HG02870 (cell line): ENCODE data around the gene NDST1.

Experiments used
- ATAC-seq: cut with Tn5 transposase; IDR thresholded peaks from one replicate; pipeline ENCODE4 v1.9.1; 2021; ENCODE audit warnings: mild to moderate bottlenecking, moderate library complexity; ENCODE audit not compliant: unreplicated experiment

Gene NDST1

DNA sequence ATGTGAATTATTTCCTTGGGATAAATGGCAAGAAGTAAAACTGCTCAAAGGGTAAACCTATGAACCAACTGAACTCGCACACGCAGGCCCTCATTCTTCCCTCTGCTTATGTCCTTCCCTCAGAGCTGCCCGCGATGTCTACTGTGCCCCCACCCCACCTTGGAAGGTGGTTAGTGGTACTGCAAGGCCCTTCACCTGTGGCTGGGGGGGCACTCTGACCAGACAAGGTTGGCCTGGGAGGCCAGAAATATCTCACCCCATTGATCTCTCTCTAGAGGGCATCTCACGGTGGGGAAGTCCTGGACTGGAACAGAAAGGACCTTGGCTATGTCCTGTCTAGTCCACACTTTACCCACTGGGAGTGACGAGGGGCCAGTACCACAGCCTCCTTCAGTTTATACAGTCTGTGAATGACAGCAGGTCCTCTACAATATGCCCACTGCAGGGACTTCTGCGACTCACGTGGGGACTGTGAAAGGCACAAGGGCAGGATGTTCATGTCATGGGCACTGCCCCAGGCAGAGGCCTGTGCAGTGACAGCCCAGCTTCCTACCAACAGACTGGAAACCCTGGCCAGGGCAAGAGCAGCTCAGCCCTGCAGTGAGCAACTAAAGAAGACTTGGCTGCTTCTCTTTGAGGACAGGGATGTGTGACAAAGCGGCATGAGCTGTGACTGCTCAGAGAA, 75.8 kb downstream of the NDST1 start:
- ATAC-seq, result no peak

- ATAC-seq, result no peak
These were observed 76.8 kb downstream of the NDST1 start for GRCh38 chr5:150584556-150585335.

DNA sequence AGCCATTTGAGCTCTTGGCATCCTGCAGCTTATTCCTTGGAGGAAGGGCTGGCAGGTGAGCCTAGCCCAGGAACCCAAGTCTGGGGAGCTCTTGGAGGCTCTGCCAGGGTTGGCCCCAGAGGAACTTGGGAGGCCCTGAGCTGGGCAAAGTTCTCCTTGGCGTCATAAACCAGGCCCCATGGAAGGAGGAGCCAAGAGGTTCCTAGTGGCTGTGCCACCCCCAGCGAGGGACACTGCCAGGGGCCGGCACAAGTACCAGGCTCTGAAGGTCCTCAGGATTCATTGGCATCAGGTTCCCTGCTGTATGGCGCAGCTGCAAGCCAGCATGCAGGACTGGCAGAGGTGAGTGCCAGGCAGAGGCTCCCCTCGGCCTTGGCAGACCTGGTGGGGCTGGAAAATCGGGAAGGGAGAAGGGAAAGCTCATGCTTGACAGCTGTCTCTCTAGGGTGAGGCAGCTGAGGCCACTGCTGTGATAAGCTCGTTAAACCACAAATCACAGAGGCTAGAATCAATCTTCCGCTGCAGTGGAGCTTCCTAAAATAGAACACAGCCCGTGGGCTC, 77.9 kb downstream of the NDST1 start:
- no peak for ATAC-seq

DNA sequence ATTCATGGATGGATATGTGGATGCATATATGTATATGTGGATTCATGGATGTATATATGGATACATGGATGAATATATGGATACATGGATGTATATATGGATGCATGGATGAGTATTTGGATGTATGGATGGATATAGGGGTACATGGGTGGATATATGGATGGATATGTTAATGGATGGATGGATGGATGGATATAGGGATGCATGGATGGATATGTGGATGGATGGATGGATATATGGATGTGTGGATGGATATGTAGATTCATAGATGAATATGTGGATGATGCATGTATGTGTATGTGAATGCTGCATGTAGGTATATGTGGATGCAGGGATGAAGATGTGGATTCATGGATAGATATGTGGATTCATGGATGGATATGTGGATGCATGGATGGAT, 79.1 kb downstream of the NDST1 start:
- ATAC-seq, result no peak

DNA sequence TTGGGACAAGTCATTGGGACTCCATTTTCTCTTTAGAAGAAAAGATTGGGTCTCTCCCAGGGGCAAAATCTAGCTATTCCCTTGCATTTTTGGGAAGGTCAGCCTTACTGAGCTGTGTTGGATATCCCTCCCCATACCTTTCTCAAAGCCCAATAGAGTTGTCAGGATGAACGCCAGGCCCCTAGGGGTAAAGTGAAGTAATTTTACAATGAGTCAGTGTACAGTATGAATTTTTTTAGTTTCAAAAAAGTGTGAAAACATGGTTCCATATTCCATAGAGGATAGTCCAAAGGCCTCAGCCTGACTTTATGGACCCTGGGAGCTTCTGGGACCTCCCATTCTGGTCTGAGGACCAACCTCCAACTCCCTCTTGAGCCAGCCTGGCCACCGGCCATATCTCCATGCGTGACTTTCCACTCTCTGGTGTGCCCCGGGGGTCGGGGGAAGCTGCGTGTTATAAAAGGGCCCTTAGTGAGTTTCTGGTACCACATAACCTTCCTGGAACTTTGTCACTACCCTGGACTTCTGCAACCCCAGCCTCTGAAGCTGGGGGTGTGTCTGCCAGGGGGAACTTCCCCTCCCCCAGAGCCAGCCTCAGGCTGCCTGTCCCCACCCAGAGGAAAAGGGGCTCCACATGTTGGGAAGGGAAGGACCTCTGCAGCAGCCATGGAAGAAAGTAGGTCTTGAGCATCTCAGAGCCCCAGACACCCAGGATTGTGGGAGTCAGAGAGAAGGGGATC, 80.1 kb downstream of the NDST1 start:
- ATAC-seq, result no peak

DNA sequence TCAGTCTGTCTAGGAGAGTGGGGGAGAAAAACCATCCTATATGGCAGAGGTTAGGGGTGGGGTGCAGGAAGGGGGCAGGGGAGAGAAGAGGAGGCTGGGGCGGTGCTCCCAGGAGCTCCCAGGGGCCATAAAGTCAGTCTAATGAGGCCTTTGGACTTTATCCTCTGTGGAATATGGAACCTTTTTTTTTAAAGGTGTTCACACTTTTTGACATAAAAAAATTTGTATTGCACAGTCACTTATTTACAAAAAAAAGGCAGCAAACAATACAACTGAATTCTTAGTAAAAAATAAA, 80.6 kb downstream of the NDST1 start:
- ATAC-seq, result no peak

GRCh38 chr5:150589862-150590601, 82.1 kb downstream of the NDST1 start:
- peak; percentile 57 for ATAC-seq

- no peak for ATAC-seq
These were observed 83.2 kb downstream of the NDST1 start for GRCh38 chr5:150590979-150591695.

- ATAC-seq, result no peak
These were observed 85.7 kb downstream of the NDST1 start for GRCh38 chr5:150593593-150593992.

DNA sequence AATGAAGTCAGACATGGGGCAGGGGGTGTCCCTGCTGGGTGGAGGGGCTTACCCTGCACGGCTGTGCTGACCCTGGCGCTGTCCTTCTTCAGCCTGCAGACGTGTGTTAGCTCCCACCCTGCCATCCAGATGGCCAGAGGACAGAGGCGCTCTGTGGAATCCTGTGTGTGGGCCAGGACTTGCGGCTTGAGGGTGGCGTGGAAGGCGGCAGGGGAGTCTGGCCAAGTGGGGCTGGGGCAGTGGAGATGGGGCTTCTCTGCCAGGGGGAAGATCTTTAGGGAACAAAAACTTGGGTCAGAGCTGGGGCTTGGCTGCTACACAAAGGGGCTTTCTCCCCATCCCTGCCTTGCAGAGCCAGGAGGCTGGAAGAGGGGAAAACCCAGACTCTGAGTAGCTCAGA, 86.1 kb downstream of the NDST1 start:
- ATAC-seq, result no peak

DNA sequence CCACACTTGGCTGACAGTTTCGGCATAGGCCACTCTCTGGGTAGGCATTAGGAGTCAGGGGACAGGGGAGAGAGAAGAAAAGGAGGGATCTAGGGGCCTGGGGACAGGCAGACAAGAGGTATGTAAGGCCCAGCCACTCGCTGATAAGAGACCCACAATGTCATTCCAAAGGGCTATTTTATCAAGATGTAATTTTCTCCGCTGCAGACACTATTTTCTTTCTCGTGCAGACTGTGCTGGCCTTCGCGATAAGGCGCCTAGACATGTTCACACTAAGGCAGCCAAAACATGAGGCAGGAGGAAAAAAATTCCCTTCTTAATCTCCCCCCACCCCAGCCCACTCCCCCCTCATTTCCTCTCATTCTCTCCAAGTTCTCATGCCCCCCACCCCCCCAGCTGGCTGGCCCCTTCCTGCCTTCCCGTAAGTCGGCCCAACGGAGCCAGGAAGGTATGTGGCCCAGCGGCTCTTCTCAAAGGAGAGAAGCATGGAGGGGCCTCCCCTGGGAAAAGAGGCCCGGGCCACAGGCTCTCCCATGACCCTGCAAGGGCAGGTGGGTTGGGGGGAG, 87.6 kb downstream of the NDST1 start:
- ATAC-seq, result no peak

DNA sequence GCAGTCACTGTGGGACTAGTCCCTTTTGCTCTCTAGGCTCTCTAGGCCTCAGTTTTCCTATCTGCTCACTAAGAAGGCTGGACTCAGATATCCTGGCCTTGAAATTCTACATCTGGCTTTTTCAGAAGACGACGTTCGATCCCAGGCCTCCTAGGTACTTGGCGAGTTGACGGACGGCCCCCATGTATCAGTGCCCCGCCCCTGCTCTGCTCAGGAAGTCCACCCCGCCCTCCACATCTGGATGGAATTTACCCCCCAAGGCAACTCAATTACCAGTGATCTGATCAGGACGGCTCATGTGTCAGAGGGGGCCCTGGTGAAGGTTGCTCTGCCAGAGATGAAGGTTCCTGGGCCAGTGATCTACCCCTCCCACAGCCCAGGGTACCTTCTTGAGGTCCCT, 88.4 kb downstream of the NDST1 start:
- no peak for ATAC-seq

DNA sequence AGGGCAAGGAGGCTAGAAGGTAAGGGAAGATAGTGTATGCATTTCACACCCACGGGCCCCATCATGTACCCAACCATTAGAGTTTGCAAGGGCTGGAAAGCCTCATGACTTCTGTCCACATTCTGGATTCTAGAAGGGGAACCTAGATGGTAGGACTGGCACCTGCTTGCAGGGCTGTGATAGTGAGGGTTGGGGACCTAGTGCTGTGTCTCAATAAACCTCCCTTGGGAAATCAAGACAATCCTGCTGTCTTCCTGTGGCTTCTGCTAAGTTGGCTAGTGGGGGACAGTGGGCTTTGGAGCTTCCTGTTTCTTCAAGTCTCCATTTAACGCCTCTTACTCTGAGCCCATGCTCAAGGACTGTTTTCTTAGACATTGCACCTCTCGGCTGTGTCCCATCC, 88.9 kb downstream of the NDST1 start:
- ATAC-seq, result no peak

GRCh38 chr5:150598006-150598405, 90.1 kb downstream of the NDST1 start:
- no peak for ATAC-seq

DNA sequence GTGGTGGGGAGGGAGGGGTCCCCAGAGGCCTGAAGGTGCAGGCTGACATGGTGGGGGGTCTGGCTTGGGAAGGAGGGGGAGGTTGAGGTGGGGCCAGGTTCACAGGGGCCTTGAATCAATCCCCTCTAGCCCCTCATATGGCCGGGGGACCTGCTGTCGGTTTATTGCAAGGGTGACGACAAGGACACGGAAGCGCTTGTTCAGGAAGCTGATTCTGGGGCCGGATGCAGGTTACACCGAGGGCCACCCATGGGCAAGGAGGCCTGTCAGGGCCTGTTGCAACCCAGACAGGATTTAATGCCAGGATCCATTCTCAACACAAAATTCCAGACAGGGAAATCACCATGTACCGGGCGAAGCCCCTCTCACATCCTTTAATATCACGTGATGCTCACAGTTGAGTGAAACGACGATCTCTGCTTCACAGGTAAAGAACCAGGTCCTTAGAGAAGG, 90.9 kb downstream of the NDST1 start:
- ATAC-seq, result no peak

DNA sequence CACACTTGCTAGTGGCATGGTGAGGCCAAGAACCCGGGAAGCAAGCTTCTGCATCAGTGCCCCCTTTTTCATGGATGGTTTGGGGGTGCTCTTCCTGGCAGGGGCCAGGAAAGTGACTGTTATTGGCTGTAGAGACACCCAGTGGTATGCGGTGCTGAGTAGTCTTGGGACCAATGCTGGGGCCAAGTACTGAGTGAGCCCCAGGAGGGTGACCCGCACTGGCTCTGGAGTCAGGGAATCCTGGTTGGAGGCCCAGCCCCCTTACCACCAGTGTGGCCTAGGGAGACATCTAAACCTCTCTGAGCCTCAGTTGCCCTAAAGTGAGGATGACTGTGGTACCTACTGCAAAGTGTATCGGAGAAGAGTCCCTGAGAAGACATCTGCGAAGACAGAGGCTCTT, 91.3 kb downstream of the NDST1 start:
- ATAC-seq, result no peak

DNA sequence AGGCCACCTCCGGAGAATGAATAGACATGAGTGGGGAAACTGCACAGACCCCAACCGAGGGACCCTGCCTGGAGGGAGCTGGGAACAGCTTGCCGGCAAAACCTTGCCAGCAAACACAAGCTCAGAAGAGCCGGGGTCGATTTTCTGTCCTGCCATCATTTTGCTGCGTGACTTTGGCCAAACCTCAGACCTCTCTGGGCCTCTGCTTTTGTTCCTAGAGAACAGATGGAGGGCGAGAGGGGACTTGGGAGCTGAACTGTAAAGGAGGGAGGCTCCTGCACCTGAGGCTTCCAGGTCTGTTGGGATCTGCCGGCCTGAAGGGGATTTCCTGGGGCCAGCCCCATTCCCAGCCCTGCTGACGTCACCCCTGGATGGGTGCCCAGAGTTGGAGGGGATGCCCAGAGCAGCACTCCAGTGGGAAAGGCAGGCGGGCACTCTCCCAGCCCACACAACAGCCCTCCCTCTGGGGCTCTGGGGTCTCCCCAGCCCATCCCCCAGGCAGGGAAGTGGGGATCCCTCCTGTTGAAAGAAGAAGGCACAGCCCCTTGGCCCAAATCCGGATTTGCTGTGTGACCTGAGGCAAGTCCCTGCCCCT, 92.1 kb downstream of the NDST1 start:
- no peak for ATAC-seq

DNA sequence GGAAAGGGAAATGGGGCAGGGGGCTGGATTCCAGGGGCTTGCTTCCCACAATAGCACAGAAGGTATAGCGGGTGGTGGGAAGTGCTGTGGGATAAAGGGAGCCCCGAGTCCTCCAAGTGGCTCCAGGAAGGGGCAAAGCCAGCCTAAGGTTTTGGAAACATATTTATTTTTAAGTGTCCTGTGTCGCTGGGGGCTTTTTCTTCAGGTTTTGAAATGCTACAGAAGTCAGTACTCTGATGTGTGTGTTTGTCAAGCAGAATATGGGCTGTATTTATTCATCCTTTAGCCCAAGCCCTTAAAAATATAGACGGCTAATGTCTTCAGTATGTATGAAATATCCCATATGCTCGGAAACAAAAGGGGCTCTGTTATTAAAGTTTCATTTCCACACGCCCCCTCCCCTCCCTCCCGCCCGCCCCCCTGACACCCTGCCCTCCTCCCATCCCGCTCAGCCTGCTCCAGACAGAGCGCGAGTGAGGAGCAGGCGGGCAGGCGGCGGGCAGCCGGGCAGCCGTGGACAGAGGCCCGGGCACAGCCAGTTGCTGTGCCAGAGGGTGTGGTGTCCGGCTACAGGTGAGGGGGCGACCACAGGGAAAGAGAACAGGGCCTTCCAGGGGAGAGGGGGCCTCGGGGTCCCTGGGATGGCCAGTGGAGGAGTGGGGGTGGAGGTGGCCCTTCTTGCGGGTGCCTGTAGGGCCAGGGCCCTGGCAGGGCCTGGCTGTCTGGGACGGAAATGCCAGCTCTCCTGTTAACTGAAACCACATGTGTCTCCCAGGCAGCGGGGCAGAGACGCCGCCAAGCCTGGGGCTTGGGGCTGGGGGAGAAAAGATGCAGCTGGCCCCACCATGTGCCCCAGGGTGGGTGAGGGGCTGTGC, 92.9 kb downstream of the NDST1 start:
- no peak for ATAC-seq
